GM12874 (cell line): ENCODE measurements around the gene SIPA1.

ENCODE experiments used
- CTCF ChIP-seq: IDR thresholded peaks from 2 replicates; pipeline ENCODE4 v1.5.1; 2011; ENCODE audit warnings: low read depth, mild to moderate bottlenecking, control low read depth, low read length, moderate library complexity; ENCODE audit not compliant: insufficient read depth

Gene SIPA1

GRCh38 chr11:65623177-65623576, 14.7 kb upstream of the SIPA1 start:
- no peak for TF ChIP-seq CTCF

GRCh38 chr11:65623852-65624616, 13.9 kb upstream of the SIPA1 start:
- no peak for TF ChIP-seq CTCF

GRCh38 chr11:65624931-65625627, 12.8 kb upstream of the SIPA1 start:
- no peak for TF ChIP-seq CTCF

- peak; percentile 88 for TF ChIP-seq CTCF
Measured at GRCh38 chr11:65625628-65626342, 12.1 kb upstream of the SIPA1 start.

- no peak for TF ChIP-seq CTCF
Measured at GRCh38 chr11:65627202-65627601, 10.7 kb upstream of the SIPA1 start.

GRCh38 chr11:65629579-65629978, 8.3 kb upstream of the SIPA1 start:
- no peak for TF ChIP-seq CTCF

- TF ChIP-seq CTCF: no peak
Measured at GRCh38 chr11:65630215-65630614, 7.7 kb upstream of the SIPA1 start.
